ENCODE results near the gene RAB31.
A peak's percentile ranks its signal among the peaks of the same experiment; 100 is the strongest.

Gene RAB31

GRCh38 chr18:9824474-9824832, 116.4 kb downstream of the RAB31 start:
- DNase-seq = peak; percentile 36

DNA sequence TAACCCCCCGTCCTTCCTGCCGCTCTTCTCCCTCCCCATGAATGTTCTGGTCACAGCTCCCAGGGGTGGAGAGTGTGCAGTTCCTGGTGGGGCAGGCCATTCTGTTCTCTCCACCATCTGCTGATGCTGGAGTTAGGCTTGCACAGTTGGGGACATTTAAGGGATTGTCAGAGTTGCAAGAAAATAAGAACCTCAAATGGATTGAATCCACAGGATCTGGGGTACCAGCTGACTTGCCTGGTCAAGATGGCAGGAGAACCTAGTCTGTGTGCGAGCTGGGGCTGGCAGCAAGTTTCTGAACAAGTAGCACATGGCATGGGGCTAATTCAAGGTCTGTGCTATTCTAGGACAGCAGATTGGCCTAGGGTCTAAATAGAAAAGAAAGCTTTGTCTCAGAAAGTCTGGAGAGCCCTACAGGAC, 116.9 kb downstream of the RAB31 start:
- peak; percentile 66 for DNase-seq

- peak; percentile 96 for DNase-seq
Observed at GRCh38 chr18:9825571-9826073, 117.5 kb downstream of the RAB31 start.

- DNase-seq = no peak
Observed at GRCh38 chr18:9826685-9827084, 118.6 kb downstream of the RAB31 start.

GRCh38 chr18:9827211-9827792, 119.2 kb downstream of the RAB31 start:
- DNase-seq = no peak

DNA sequence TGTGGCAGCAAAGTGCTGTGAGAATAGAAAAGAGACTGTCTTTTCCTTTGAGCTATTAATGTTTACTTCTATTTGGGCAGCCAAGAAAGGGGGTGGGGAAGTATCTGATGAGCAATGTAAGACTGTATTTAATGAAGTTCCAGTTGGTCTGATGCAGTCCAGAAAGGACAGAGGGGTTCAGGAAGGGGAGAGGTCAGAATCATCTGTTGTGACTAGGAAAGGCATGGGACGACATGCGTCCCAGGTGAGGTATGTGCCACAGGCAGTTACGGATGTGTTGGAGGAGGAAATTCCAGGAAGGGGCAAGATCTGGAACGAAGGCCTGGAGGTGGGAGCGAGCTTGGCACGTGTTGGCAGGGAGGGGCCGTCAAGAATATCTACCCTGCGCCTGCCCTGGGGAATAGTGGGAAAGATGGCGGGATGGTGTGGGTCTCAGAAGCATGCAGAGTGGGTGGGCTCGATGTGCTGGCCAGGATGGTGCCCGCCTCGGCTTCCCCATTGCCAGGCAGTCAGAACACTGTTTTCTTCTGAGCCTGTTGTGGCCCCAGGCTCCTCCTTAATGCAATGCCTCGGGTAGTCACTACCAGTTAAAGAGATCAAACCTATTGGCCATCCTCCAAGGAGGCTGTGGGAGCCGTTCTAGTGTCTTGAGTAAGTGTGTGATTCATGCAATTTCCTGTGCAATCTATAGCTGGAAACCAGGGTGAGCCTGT, 119.8 kb downstream of the RAB31 start:
- peak; percentile 36 for DNase-seq

- DNase-seq = no peak
Observed at GRCh38 chr18:9828506-9829396, 120.7 kb downstream of the RAB31 start.

- no peak for DNase-seq
Observed at GRCh38 chr18:9829397-9829712, 121.3 kb downstream of the RAB31 start.

DNA sequence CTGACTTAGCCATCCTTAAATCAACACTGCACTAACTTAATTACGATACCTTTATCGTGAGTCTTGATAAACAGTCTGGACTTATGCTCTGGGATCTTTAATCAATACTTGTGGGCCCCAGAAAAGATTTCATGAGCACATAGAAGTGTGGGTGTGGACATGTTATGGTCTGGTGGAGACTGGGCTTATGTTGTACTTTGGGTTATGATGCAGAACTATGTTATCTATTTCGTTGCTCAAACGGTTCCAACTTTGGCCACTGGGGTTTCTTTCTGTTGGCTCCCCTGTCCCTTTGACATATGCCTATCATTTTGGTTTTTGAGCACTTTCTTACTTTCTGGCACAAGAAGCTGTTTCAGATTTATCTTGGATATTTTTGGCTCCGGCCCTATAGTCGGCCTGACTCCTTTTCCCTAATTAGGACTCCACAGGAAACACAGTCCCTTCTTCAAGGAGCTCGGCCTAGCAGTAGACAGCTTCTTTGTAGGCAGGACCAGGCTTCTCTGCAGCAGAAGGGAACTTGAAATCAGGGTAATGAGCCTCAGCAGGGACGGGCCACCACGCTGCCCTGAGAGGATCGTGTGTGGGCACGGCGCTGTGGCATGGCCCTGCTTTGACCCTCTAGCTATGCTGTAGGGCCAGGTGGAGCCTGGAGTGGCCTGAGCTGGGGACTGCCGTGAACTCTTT, 123.1 kb downstream of the RAB31 start:
- peak; percentile 24 for DNase-seq

DNA sequence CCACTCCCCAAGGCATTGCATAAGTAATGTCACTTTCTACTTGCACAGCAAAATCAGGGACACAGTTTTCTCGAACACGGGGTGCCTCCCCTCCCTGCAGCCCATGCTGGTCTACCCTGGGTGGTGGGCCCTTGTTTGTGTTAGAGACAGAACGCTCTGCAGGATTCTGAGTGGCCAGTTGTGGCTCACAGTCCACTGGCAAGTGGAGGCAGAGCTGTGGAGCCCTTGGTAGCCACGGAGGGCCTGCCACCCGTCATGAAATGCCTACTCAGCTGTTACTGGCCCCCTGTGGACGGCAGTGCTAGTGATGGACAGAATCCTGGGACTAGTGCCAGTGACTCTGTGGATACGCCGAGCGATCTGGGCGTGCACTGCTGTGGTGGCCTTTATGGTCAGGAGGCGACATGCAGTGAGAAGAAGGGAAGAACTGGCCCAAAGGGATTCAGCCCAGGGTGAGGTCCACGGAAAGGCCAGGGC, 123.7 kb downstream of the RAB31 start:
- DNase-seq = no peak

DNA sequence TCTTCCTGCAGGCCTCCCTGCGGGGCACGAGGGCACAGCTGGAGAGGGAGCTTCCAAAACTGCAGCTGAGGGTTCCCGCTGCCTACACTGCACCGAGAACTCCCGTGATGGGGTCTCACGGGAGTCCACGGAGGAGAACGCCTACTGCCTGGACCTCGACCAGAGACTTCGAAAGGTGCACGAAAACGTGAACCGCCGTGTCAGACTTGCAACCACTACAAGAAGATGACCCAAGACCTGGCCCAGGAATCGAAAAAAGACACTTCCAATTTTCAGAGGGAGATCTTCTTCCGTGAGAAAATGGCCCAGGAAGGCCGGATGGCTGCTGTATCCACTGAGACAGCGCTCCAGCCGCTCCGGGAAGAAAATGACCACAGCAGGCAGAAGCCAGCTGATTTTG, 124.8 kb downstream of the RAB31 start:
- no peak for DNase-seq

DNA sequence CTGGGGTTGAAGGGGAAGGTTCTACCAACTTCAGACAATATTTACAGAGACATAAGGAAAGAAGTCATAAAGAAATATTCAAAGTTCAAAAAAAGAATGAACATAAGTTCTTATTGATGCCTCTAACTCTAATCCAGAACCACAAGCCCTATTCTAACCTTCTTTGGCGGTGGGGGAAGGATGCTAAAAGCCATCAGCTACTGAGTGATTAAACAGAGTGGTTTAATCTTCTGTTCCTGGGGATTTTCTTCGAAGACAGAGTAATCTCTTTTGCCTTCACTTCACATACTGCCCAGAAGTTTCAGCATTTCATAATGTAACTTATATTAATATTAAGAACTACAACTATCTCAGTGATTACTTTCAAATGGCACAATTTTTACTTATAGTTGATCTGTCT, 126.5 kb downstream of the RAB31 start:
- no peak for DNase-seq

DNA sequence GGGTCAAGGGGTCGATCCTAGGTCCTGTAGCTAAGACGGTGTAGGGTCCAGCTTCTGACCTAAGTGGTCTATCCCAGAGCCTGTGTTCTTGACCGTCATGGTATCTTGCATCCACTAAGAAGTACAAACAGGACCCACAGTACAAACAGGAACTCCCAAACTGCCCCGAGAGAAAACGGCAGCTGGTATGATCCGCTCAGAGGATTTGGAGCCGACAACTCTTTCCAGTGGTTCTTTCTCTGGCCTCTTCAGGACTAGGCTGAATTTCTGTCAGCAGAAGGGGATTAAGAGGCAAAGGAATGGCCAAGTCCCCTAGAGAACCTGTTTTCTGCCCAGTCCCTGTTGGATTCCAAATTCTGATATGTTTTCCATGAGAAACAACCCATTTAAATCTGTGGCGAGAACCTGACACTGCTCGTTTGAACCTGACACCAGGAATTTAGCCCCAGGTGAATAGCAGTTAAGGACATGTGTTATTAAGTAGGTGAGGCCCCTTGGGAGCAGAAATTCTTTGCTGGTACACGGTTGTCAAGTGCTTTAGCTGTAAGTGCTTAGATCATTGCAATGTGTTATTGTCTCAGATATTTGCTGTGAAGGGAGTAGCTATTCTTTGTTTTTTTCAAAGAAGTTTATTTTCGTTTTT, 127.1 kb downstream of the RAB31 start:
- peak; percentile 67 for DNase-seq

DNA sequence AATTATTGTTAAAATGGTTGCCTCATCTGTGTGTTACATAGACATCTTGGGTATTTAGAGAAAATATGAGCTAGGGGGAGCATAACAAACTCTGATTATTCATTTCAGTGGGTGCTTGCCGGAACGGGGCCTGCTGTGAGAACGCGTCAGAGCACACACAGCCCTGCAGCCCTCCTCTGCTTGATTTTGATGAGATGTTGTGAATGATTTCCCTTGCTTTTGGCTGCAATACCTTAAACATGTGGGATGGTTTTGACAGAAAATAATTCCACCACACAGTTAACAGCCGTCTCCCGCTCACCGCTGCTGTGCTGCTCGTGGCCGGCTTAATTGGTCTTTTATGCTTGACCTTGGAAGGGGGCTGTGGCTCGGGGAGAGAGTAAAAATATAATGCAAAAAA, 127.7 kb downstream of the RAB31 start:
- DNase-seq = no peak

GRCh38 chr18:9838144-9838877, 130.2 kb downstream of the RAB31 start:
- peak; percentile 65 for DNase-seq

DNA sequence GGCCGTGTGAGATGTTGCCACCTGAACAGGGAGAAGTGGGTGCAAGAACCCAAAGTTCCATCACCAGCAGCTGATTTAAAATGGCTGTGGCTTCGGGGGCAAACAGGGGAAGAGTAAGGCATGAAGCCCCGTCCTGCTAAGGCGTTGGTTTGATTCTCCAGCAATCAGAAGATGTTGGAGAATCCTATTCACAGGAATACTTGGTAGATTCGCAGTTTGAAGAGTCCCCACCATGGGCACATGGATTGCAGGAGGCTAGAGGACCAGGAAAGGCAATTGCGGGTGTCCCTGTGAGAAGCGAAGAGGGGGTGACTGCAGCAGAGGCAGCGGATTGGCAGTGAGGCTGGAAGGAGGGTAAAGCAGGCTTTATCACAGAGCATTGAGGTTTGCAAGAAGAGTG, 131.1 kb downstream of the RAB31 start:
- no peak for DNase-seq

DNA sequence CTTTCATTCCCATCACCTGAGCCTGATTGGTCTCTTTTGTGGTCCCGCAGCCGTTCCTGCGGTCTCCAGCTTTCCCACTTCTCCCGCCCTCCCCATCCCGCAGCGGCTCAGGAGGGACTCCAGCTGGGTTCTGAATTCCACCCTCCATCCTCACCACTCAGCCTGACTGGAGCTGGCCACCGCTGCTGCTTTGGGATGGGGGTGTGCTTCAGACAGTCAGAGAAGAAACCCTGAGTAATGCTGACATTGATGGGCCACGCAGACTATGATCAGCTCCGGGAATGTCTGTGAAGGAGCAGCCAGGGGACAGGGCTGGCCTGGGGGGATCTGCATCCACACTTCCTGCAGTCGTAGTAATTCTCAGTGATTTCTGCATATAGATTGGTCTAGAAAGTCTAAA, 131.8 kb downstream of the RAB31 start:
- DNase-seq = no peak

DNA sequence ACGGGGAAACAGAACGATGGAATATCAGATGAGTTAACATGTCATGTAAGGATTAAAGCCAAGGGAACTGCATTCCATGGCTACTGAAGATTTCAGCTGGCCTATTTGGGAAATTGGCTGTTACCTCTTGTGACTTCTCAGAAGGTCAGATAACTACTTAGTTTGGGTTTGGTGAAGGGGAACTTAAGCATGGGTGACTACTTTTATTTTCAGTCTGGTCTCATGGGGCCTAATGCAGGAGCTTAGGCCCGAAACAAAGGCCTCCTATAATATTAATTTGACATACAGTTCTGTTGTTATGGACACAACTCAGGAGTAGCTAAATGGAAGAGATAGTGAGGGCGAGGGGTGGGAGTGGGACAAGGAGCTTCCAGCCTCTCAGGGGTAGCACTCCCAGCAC, 133.7 kb downstream of the RAB31 start:
- no peak for DNase-seq

GRCh38 chr18:9842448-9842847, 134.3 kb downstream of the RAB31 start:
- no peak for DNase-seq

DNA sequence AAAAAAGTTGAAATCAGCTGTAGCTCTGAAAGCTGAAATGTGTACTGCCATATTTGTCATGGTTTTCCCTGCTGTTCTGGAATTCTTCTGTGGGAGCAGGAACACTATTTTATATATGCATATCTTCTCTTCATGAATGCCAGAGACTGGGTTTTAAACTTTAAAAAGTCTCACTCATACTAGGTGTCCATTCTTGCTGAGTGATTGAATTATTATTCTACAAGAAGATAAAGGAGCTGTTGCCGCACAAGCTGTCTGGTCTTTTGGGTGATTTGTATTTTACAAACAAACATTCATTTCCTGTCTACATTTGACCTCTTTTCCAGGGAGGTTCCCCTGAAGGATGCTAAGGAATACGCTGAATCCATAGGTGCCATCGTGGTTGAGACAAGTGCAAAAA, 137.2 kb downstream of the RAB31 start:
- no peak for DNase-seq

DNA sequence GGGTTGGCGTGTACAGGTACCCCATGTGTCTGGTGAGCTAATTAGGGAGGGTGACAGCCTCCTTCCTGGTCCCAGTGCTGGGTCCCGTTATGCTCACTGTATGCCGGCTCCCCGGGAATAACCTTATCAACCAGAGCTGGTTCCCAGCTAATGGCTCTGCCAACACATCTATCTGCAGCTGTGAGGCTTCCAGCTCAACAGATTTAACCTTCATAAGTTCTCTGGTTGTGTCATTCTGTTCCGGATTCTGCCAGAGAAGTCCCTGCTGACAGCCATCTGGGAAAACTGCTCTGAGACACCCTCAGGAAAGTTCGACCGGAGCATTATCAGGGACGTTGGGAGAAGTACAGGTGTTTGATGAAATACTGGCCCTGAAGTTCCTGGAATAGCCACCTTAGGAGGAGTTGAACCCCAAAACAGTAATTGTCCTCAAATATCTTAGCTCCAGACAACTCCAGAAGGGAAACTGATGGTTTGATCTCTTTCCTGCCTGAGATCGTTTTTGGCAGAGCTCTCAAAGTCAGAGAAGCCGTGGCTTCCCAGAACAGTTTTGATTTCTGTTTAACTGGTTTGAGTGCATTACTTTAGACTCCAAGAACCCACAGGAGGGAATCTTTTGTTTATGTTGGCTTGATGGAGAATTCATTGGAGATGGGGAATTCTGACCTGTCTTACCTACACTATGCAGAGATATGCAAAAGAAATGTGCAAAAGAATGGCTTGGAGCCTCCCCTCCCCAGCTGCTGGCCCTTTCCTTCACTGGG, 138.2 kb downstream of the RAB31 start:
- DNase-seq = no peak
